Transverse colon (tissue), 4 donors: ENCODE data around the gene ALOX5AP. TPM values are rescaled to one million over a fixed set of nuclear protein-coding genes. Genes with fewer than 3 reads are reported as not detected.
"Not testable (repeated sequence)": the region's sequence is repeated elsewhere in the genome, so short reads cannot be mapped to it uniquely, and the experiment has no call there.

Experiments
- DNase-seq: peaks from one replicate; pipeline ENCODE4 v3.0.0-alpha.2; 2019
- H3K27ac ChIP-seq, 4 donors: fragments of 200-600 bp; sonication (generic); 2 replicates each; pipeline ENCODE4 v1.5.1; 2016 to 2018; ENCODE audit warnings: inconsistent platforms in 4 of 4
- H3K27me3 ChIP-seq: fragments of 200-600 bp; sonication (generic); 2 replicates; pipeline ENCODE4 v1.5.1; 2017; ENCODE audit warnings: inconsistent platforms
- H3K36me3 ChIP-seq, 4 donors: fragments of 200-600 bp; sonication (generic); 2 replicates each; pipeline ENCODE4 v1.5.1; 2017 to 2019; ENCODE audit warnings: inconsistent platforms in 4 of 4
- H3K4me1 ChIP-seq, 4 donors: fragments of 200-600 bp; sonication (generic); 2 replicates each; pipeline ENCODE4 v1.5.1; 2017 to 2020; ENCODE audit warnings: inconsistent platforms in 4 of 4
- H3K4me3 ChIP-seq, 4 donors: fragments of 200-600 bp; sonication (generic); 1 replicate in 1 of 4; 2 replicates in 3 of 4; pipeline versions ENCODE4 v1.5.1 to v1.6.1; 2017 to 2019; ENCODE audit warnings: inconsistent platforms in 4 of 4
- H3K9me3 ChIP-seq, 2 donors: fragments of 200-600 bp; sonication (generic); 2 replicates each; pipeline ENCODE4 v1.5.1; 2017 to 2019; ENCODE audit warnings: inconsistent platforms in 2 of 2
- CTCF ChIP-seq, 5 experiments: fragments of 200-600 bp in 3 of 5; fragments of 450-650 bp in 2 of 5; sonication (generic) in 3 of 5; IDR thresholded peaks; 1 replicate in 2 of 5; 2 replicates in 3 of 5; pipeline ENCODE4 v1.5.1; 2016 to 2017; ENCODE audit warnings: antibody characterized with exemption in 5 of 5, inconsistent platforms in 3 of 5, mild to moderate bottlenecking in 2 of 5, moderate library complexity in 1 of 5
- EP300 ChIP-seq: sonication (generic); formaldehyde crosslinking; IDR thresholded peaks from one replicate; pipeline ENCODE4 v1.6.1; 2017; ENCODE audit warnings: antibody characterized with exemption, low read depth
- POLR2A ChIP-seq: fragments of 450-650 bp; IDR thresholded peaks from one replicate; pipeline ENCODE4 v1.6.1; 2016; ENCODE audit warnings: antibody characterized with exemption, mild to moderate bottlenecking, moderate library complexity
- POLR2AphosphoS5 ChIP-seq, 3 donors: sonication (generic); formaldehyde crosslinking; IDR thresholded peaks; one replicate each; pipeline ENCODE4 v1.6.1; 2016; ENCODE audit warnings: antibody characterized with exemption in 3 of 3
- WGBS, 2 donors: methylation state at CpG; one replicate each; pipeline ENCODE4 v1.1.5; 2018; ENCODE audit warnings: low coverage in 1 of 2; 5-methylcytosine and 5-hydroxymethylcytosine counted together
- in situ Hi-C, 4 donors: fragments of 200-750 bp; cut with MboI; loops; one replicate each; pipeline versions ENCODE4 v1.15.0 to v1.15.1; 2017; ENCODE audit warnings: low sequenced_read_pairs in 3 of 4, low pct_ligation_motif_present in 1 of 4, low pct_unique_long_range_greater_than_20kb in 1 of 4
- intact Hi-C: fragments of 100-400 bp; cut with DNase I; formaldehyde crosslinking; loops from one replicate; pipeline ENCODE4 v1.15.1; 2023; ENCODE audit warnings: low total_unique reads
- total RNA-seq, 4 donors: library from RNA; depleted of rRNA; stranded (reverse); fragments of >200 nt; gene quantifications; one replicate each; pipeline ENCODE4 v1.1.0, GENCODE V29; 2016

Gene ALOX5AP
- total RNA-seq, 4 donors from 2014 or later = 1.2 to 18.7 (median 14.1) TPM

GRCh38 chr13:30746791-30747190 lies 11.4 kb downstream of the ALOX5AP start:
- H3K36me3 ChIP-seq = no peaks in the 10 kb centered on the region
- 54 to 73% methylated on average over 2 of the region's 2 CpGs for WGBS, 2 donors

GRCh38 chr13:30747845-30748244 lies 12.5 kb downstream of the ALOX5AP start:
- H3K36me3 ChIP-seq = not testable (repeated sequence)

More at GRCh38 chr13:30746791-30747190, 11.4 kb downstream of the ALOX5AP start:
- DNase-seq = no peak
- intact Hi-C loops = no loop called here
- Histone ChIP-seq H3K27me3 (no peaks in the 10 kb centered on the region), H3K4me1 (peaks cover 17 to 45% (median 29%) of the 10 kb centered on the region in 4 donors), H3K4me3 (no peak overlapping the region), H3K9me3 (no peaks in the 10 kb centered on the region), H3K27ac (peak overlapping the region in 3 of 4 donors; percentile 20 to 52 (median 43))
- TF ChIP-seq POLR2A (no peak), POLR2AphosphoS5 (IDR thresholded peaks at IDR 0.05) (no peak), CTCF (IDR thresholded peaks at IDR 0.05) (no peak), EP300 (no peak)
- in situ Hi-C loops = no loop called here

GRCh38 chr13:30748717-30749116 lies 13.4 kb downstream of the ALOX5AP start:
- in situ Hi-C loops (no loop called here), intact Hi-C loops (no loop called here)
- no peaks in the 10 kb centered on the region for H3K36me3 ChIP-seq
- H3K9me3 ChIP-seq = no peaks in the 10 kb centered on the region
- peaks cover 14 to 37% (median 26%) of the 10 kb centered on the region in 4 donors for H3K4me1 ChIP-seq
- no peaks in the 10 kb centered on the region for H3K27me3 ChIP-seq
- H3K4me3 ChIP-seq = no peak overlapping the region
- no peak for TF ChIP-seq POLR2A
- no peak for TF ChIP-seq EP300
- no peak for TF ChIP-seq CTCF (IDR thresholded peaks at IDR 0.05)
- TF ChIP-seq POLR2AphosphoS5 (IDR thresholded peaks at IDR 0.05) = no peak
- no peak overlapping the region for H3K27ac ChIP-seq
- DNase-seq = no peak
- WGBS, 2 donors = 92% methylated on average over 2 of the region's 2 CpGs; no CpG with 5 or more reads in 1 of the 2 donors

More at GRCh38 chr13:30747845-30748244, 12.5 kb downstream of the ALOX5AP start:
- H3K4me3 ChIP-seq, in situ Hi-C loops, H3K9me3 ChIP-seq, DNase-seq, H3K27me3 ChIP-seq, H3K27ac ChIP-seq, intact Hi-C loops: not testable (repeated sequence)
- H3K4me1 ChIP-seq = peaks cover 17 to 45% (median 29%) of the 10 kb centered on the region in 4 donors
- 93 to 100% methylated on average over 3 to 6 of the region's 6 CpGs for WGBS, 2 donors

- DNase-seq = no peak
- peaks cover 6 to 25% (median 16%) of the 10 kb centered on the region in 4 donors for H3K4me1 ChIP-seq
- intact Hi-C loops = no loop called here
- 57 to 96% methylated on average over 4 of the region's 4 CpGs for WGBS, 2 donors
- H3K9me3 ChIP-seq = no peaks in the 10 kb centered on the region
- H3K36me3 ChIP-seq = no peaks in the 10 kb centered on the region
- in situ Hi-C loops = no loop called here
- TF ChIP-seq POLR2A (no peak), EP300 (no peak), POLR2AphosphoS5 (IDR thresholded peaks at IDR 0.05) (no peak), CTCF (IDR thresholded peaks at IDR 0.05) (no peak)
- no peak overlapping the region for H3K27ac ChIP-seq
- H3K27me3 ChIP-seq = no peaks in the 10 kb centered on the region
- no peak overlapping the region for H3K4me3 ChIP-seq
Observed at GRCh38 chr13:30750036-30750435, 14.7 kb downstream of the ALOX5AP start.
